Measurements from ENCODE around the gene COL6A6. TPM values are rescaled to one million over a fixed set of nuclear protein-coding genes. Genes with fewer than 3 reads are reported as not detected.
"Not testable (repeated sequence)": the region's sequence is repeated elsewhere in the genome, so short reads cannot be mapped to it uniquely, and the experiment has no call there.

COL6A6 gene
- total RNA-seq, 2 experiments from 2014 or later: not detected

DNA sequence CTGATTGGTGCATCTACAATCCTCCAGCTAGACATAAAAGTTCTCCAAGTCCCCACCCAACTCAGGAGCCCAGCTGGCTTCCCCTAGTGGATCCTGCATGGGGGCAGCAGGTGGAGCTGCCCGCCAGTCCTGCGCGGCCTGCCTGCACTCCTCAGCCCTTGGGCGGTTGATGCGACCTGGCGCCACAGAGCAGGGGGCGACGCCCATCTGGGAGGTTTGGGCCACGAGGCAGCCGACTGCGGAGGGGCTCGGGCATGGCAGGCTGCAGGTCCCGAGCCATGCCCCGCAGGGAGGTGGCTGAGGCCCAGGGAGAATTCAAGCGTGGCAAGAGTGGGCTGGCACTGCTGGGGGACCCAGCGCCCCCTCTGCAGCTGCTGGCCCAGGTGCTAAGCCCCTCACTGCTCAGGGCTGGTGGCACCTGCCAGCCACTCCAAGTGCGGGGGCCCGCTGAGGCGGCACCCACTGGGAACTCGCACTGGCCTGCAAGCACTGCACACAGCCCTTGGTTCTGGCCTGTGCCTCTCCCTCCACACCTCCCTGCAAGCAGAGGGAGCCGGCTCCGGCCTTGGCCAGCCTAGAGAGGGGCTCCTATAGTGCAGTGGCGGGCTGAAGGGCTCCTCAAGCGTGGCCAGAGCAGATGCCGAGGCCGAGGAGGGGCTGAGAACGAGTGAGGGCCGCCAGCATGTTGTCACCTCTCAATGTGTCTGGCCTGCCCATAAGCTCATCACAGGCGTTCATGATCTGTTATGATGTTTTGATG, 30.1 kb downstream of the COL6A6 start:
- Mint-ChIP-seq H3K4me1 (no peaks in the 10 kb centered on the region), H3K27me3 (peaks cover 6% of the 10 kb centered on the region), H3K36me3 (ENCODE audit: low read depth) (no peaks in the 10 kb centered on the region), H3K27ac (no peak overlapping the region), H3K9me3 (no peaks in the 10 kb centered on the region), H3K4me3 (no peak overlapping the region)
- CTCF ChIA-PET: interaction anchor here (0.6 kb wide), 1 partner anchor 66 kb away, joined by 5 read pairs; no protein-coding TSS in a partner anchor
- POLR2A ChIA-PET: no interaction called here
- no peak for DNase-seq

DNA sequence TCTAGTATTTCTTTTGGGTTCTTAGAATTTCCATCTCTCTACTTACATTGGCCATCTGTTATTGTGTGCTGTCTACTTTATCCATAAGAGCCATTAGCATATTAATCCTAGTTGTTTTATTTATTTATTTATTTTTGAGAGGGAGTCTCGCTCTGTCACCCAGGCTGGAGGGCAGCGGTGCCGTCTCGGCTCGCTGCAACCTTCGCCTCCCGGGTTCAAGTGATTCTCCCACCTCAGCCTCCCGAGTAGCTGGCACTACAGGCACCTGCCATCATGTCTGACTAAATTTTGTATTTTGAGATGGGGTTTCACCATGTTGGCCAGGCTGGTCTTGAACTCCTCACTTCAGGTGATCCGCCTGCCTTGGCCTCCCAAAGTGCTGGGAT, 30.7 kb downstream of the COL6A6 start:
- H3K4me1 Mint-ChIP-seq; CTCF ChIA-PET; H3K36me3 Mint-ChIP-seq (ENCODE audit: low read depth); H3K27ac Mint-ChIP-seq; POLR2A ChIA-PET; DNase-seq; H3K27me3 Mint-ChIP-seq; H3K9me3 Mint-ChIP-seq; H3K4me3 Mint-ChIP-seq: not testable (repeated sequence)

DNA sequence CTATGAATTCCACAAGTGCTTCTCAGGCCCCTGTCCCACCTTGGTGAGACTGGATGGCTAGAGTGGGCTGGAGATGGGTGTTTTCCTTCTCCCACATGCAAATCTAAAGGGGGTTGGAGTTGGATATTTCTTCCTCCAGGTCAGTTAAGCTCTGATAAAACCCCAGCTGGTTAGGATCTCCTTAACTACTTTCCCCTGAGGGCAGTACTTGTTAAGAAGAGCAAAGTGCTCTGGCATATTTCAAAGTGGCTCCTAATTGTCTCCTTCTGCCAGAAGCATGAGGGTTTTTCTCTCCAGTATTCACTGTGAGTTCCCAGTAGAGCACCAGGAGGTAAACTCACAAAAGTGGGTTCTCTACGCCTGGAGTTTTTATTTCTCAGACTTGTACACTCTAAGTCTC, 31.4 kb downstream of the COL6A6 start:
- ChIA-PET POLR2A (no interaction called here), CTCF (no interaction called here)
- DNase-seq: no peak
- H3K9me3 Mint-ChIP-seq: no peaks in the 10 kb centered on the region
- no peaks in the 10 kb centered on the region for H3K4me1 Mint-ChIP-seq
- no peak overlapping the region for H3K27ac Mint-ChIP-seq
- no peak overlapping the region for H3K4me3 Mint-ChIP-seq
- H3K36me3 Mint-ChIP-seq (ENCODE audit: low read depth): no peaks in the 10 kb centered on the region
- H3K27me3 Mint-ChIP-seq: peaks cover 3% of the 10 kb centered on the region

DNA sequence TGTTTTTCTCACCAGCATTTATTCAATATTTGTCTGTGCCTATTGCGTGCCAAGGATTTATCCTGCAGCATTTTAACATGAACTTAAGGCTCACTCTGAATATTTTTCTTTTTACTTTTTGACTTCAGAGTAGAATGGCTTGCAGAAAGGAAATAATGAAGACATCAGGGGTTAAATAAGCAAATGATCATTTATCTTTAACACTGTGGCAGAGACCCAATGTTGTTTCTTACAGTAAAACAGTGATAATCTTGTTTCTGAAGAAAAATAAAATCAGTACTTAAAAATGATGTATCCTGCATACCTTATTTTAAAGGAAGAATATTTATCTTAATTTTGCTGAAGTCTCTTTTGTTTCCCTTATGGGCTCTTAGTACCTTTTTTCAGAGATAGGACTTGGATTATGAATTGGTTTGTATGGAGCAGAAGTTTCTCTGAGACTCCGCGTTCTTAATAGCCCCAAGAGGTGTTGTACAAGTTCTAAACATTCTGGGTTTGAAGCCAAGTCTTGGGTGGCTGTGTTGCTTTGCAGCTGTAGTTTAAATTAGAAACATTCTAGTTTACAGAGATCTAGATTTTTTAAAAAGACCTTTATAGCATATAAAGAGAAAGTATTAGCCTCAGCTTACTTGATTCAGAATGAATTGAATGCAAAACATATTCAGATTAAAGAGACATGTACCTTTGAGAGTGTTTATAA, 40.5 kb downstream of the COL6A6 start:
- DNase-seq: no peak
- no peaks in the 10 kb centered on the region for H3K4me1 Mint-ChIP-seq
- no peaks in the 10 kb centered on the region for H3K36me3 Mint-ChIP-seq (ENCODE audit: low read depth)
- H3K27me3 Mint-ChIP-seq: peaks cover 13% of the 10 kb centered on the region
- ChIA-PET CTCF (no interaction called here), POLR2A (no interaction called here)
- H3K9me3 Mint-ChIP-seq: no peaks in the 10 kb centered on the region
- H3K27ac Mint-ChIP-seq: no peak overlapping the region
- H3K4me3 Mint-ChIP-seq: no peak overlapping the region

GRCh38 chr3:130558366-130558765, 41.4 kb downstream of the COL6A6 start:
- POLR2A ChIA-PET: no interaction called here
- no peak for DNase-seq
- peaks cover 13% of the 10 kb centered on the region for H3K27me3 Mint-ChIP-seq
- no peaks in the 10 kb centered on the region for H3K9me3 Mint-ChIP-seq
- no peaks in the 10 kb centered on the region for H3K4me1 Mint-ChIP-seq
- no peak overlapping the region for H3K4me3 Mint-ChIP-seq
- CTCF ChIA-PET: no interaction called here
- H3K27ac Mint-ChIP-seq: no peak overlapping the region
- H3K36me3 Mint-ChIP-seq (ENCODE audit: low read depth): no peaks in the 10 kb centered on the region

- Mint-ChIP-seq H3K4me3 (no peak overlapping the region), H3K4me1 (no peaks in the 10 kb centered on the region), H3K36me3 (ENCODE audit: low read depth) (no peaks in the 10 kb centered on the region)
Observed at GRCh38 chr3:130565224-130565623, 48.2 kb downstream of the COL6A6 start.

More at GRCh38 chr3:130565224-130565623, 48.2 kb downstream of the COL6A6 start:
- H3K27me3 Mint-ChIP-seq: peaks cover 6% of the 10 kb centered on the region
- POLR2A ChIA-PET: no interaction called here
- no peak overlapping the region for H3K27ac Mint-ChIP-seq
- H3K9me3 Mint-ChIP-seq: no peaks in the 10 kb centered on the region
- no peak for DNase-seq
- CTCF ChIA-PET: no interaction called here

Other genes starting within 250 kb of the COL6A6 start
- gene COL6A5, start 171.5 kb upstream of the COL6A6 start, total RNA-seq: under 1 TPM; 0.03 to 0.05 TPM
- gene PIK3R4, start 229.7 kb downstream of the COL6A6 start, total RNA-seq: 10 to 100 TPM; 21.6 to 25.0 TPM

All from activated CD4-positive, alpha-beta memory T cell treated with anti-CD3 and anti-CD28 coated beads, Interleukin-2, amount 10 ng/mL, durations not matched to agents 7 days and 5 days (primary cell).